Measurements from ENCODE around the gene GPR176. TPM values are rescaled to one million over a fixed set of nuclear protein-coding genes. Genes with fewer than 3 reads are reported as not detected.

GPR176 gene
- total RNA-seq, 1 donor from 2014 or later: 15.9 TPM

- H3K27me3 Mint-ChIP-seq (ENCODE audit: unreplicated experiment): peaks cover 2% of the 10 kb centered on the region
- H3K36me3 Mint-ChIP-seq (ENCODE audit: unreplicated experiment): no peaks in the 10 kb centered on the region
- H3K4me3 Mint-ChIP-seq (ENCODE audit: unreplicated experiment): peak overlapping the region; percentile 52
- H3K9me3 Mint-ChIP-seq (ENCODE audit: unreplicated experiment): no peaks in the 10 kb centered on the region
- no peak overlapping the region for H3K27ac Mint-ChIP-seq (ENCODE audit: unreplicated experiment)
- TF ChIP-seq, protein P1, sequence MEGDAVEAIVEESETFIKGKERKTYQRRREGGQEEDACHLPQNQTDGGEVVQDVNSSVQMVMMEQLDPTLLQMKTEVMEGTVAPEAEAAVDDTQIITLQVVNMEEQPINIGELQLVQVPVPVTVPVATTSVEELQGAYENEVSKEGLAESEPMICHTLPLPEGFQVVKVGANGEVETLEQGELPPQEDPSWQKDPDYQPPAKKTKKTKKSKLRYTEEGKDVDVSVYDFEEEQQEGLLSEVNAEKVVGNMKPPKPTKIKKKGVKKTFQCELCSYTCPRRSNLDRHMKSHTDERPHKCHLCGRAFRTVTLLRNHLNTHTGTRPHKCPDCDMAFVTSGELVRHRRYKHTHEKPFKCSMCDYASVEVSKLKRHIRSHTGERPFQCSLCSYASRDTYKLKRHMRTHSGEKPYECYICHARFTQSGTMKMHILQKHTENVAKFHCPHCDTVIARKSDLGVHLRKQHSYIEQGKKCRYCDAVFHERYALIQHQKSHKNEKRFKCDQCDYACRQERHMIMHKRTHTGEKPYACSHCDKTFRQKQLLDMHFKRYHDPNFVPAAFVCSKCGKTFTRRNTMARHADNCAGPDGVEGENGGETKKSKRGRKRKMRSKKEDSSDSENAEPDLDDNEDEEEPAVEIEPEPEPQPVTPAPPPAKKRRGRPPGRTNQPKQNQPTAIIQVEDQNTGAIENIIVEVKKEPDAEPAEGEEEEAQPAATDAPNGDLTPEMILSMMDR (IDR thresholded peaks at IDR 0.05; ENCODE audit: partially characterized antibody, unreplicated experiment): no peak
- no peak for DNase-seq
- H3K4me1 Mint-ChIP-seq (ENCODE audit: low read depth, unreplicated experiment): peaks cover 17% of the 10 kb centered on the region
Measured at GRCh38 chr15:39792844-39793335, 127.2 kb downstream of the GPR176 start.

DNA sequence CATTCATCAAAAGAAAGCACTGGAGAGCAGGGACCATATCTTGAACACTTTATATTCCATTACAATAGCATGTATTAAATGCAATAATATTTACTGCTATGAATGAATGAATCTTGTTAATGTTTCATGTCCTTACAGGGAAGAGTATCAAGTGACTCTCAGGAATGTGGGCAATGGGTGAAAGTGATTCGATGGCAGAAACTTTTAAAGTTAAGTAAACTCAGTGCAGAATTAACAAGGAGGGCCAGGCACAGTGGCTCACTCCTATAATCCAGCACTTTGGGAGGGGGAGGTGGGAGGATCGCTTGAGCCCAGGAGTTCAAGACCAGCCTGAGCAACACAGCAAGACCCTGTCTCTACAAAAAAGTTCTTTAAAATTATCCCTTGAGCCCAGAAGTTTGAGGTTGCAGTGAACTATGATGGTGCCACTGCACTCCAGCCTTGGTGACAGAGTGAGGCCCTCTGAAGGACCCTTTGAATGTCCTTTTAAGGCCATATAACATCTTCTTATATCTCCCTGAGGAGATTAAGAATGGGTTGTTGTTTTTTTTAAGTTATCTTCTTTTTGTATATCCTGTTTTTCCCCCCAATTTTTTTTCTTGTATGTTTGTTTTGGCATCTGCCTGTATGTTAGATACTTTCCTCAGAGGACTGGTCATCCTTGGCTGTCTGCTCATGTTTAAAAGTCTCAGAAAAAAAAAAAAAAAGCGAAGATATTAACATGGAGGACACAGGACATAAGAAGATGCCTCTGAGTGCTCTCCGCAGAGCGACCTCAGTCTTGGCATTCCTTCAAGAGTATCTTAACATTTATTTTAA is 127.8 kb downstream of the GPR176 start:
- Mint-ChIP-seq H3K27me3 (ENCODE audit: unreplicated experiment) (peaks cover 2% of the 10 kb centered on the region), H3K9me3 (ENCODE audit: unreplicated experiment) (no peaks in the 10 kb centered on the region), H3K4me3 (ENCODE audit: unreplicated experiment) (peak overlapping the region; percentile 52), H3K4me1 (ENCODE audit: low read depth, unreplicated experiment) (peaks cover 20% of the 10 kb centered on the region), H3K27ac (ENCODE audit: unreplicated experiment) (no peak overlapping the region), H3K36me3 (ENCODE audit: unreplicated experiment) (no peaks in the 10 kb centered on the region)
- TF ChIP-seq, protein P1 (IDR thresholded peaks at IDR 0.05; ENCODE audit: partially characterized antibody, unreplicated experiment): no peak
- no peak for DNase-seq

DNA sequence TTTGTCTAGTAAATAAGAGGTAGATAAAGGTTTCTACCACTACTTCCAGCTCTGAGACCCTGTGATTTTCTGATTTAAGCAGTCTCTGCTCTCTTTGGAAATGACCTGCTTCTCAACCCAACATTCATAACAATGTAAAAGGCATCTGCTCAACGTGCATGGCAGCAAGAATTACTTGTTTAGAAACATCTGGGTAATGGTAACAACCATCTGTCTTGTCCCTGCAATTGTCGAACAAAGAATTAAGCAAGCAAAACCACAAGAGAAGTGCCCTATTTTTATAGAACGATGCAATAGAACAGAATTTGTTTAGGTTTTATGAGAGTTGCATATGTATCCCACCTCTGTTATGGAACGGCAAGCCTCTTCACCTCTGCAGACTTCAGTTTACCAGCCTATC is 130.3 kb downstream of the GPR176 start:
- TF ChIP-seq, protein P1 (IDR thresholded peaks at IDR 0.05; ENCODE audit: partially characterized antibody, unreplicated experiment): no peak
- peak overlapping the region; percentile 54 for H3K27ac Mint-ChIP-seq (ENCODE audit: unreplicated experiment)
- H3K4me1 Mint-ChIP-seq (ENCODE audit: low read depth, unreplicated experiment): peaks cover 32% of the 10 kb centered on the region
- H3K27me3 Mint-ChIP-seq (ENCODE audit: unreplicated experiment): peaks cover 2% of the 10 kb centered on the region
- no peak for DNase-seq
- H3K36me3 Mint-ChIP-seq (ENCODE audit: unreplicated experiment): no peaks in the 10 kb centered on the region
- H3K9me3 Mint-ChIP-seq (ENCODE audit: unreplicated experiment): no peaks in the 10 kb centered on the region
- no peak overlapping the region for H3K4me3 Mint-ChIP-seq (ENCODE audit: unreplicated experiment)

GRCh38 chr15:39788800-39789565 is 131.1 kb downstream of the GPR176 start:
- peaks cover 33% of the 10 kb centered on the region for H3K4me1 Mint-ChIP-seq (ENCODE audit: low read depth, unreplicated experiment)
- H3K4me3 Mint-ChIP-seq (ENCODE audit: unreplicated experiment): no peak overlapping the region
- no peaks in the 10 kb centered on the region for H3K9me3 Mint-ChIP-seq (ENCODE audit: unreplicated experiment)
- no peak for DNase-seq
- H3K36me3 Mint-ChIP-seq (ENCODE audit: unreplicated experiment): no peaks in the 10 kb centered on the region
- TF ChIP-seq, protein P1 (IDR thresholded peaks at IDR 0.05; ENCODE audit: partially characterized antibody, unreplicated experiment): no peak
- H3K27me3 Mint-ChIP-seq (ENCODE audit: unreplicated experiment): peaks cover 2% of the 10 kb centered on the region
- peak overlapping the region; percentile 54 for H3K27ac Mint-ChIP-seq (ENCODE audit: unreplicated experiment)

All from glutamatergic neuron (in vitro differentiated cells).